ENCODE measurements around the gene DXO. TPM values are rescaled to one million over a fixed set of nuclear protein-coding genes. Genes with fewer than 3 reads are reported as not detected.

Gene DXO
- total and polyA plus RNA-seq, 2 of the 13 experiments (the other 11 are each of a cell fraction or from before 2014, with no cell fraction given), result 18.6 to 26.2 TPM

DNA sequence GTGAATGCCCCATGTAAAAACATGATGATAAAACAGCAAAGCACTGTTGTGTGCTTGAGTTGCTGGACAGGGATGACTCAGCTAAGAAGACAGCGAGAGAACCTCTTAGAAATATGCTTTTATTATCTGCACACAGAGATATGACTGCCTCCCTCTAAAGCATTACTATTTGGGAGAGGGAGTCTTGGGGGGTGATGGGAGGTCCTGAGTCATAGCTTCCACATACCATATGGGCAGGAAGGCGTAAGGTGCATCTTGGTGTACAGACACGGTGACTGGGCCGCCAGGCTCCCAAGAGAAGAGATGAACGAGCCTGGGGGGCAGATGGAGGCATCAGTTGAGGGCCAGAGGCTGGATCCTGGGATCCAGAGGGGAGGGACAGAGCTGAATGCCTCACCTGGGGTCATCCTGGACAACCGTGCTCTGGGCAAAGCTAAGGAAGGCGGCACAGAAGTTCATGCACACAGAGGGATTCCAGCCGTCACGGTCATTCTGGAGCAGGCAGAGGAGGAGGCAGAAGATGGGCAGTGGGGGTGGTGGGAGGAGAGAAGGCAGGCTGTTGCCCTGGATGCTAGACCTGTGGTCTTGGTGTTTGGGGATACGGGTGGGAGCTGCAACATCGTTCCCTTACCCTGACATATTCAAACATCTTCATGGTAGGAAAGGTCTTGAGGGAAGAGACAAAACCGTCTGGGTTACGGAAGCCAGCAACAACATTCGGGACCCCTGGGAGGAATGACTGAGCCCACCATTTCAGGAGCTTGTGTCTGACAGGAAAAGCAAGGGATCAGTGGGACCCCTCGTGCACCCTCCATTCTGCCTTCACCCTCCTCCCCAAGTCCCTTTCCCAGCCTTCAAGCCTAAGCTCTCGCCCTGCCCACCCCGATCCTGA lies 2.0 kb downstream of the DXO start:
- no peak for ATAC-seq
- H3K27me3 ChIP-seq (ENCODE audit: control insufficient read depth in 1 of 2, insufficient read depth in 2 of 2, low read length in 2 of 2), result no peaks in the 10 kb centered on the region; a peak in 1 of 5 replicates
- WGBS (ENCODE audit: low lambda C conversion rate), result 95% methylated on average over 17 of the region's 17 CpGs
- BruUV-seq (replicated peaks), result no TSS peak
- POLR2A ChIA-PET, result interaction anchor here (0.7 to 6.1 kb wide), 5 partner anchors 9 to 158 kb away, joined by 4 to 142 read pairs (median 31); partner anchors contain the start of genes ATF6B, CFB, NELFE and SKIC2
- H3K9me3 ChIP-seq (ENCODE audit: low read length), result no peaks in the 10 kb centered on the region
- intact Hi-C loops (cut with micrococcal nuclease; ENCODE audit: unreplicated experiment) (no loop called here), in situ Hi-C loops (cut with HindIII; ENCODE audit: extremely low pct_ligation_motif_present, low pct_unique_long_range_greater_than_20kb) (no loop called here)
- H4K20me1 ChIP-seq (ENCODE audit: insufficient read depth, low read length), result no peaks in the 10 kb centered on the region
- CTCF ChIA-PET (ENCODE audit: low intra/inter-chr PET ratio, low total read pairs), result no interaction called here
- peaks cover 32% of the 10 kb centered on the region for H3K4me1 ChIP-seq (ENCODE audit: insufficient read depth, low read length)
- H3K79me2 ChIP-seq (ENCODE audit: insufficient read depth, low read length), result peaks cover 21% of the 10 kb centered on the region
- H3K36me3 ChIP-seq (replicated peaks in 1 of 2; ENCODE audit: control insufficient read depth in 1 of 2, insufficient read depth in 2 of 2, low read length in 2 of 2), result peaks cover 35 to 55% of the 10 kb centered on the region in 2 experiments
- DNase-seq (ENCODE audit: low spot score), result no peak
- no peak overlapping the region for H3K4me3 ChIP-seq (replicated peaks in 1 of 3; ENCODE audit: insufficient read depth in 1 of 3, low read depth in 2 of 3, low read length in 3 of 3)
- H2AFZ ChIP-seq (ENCODE audit: low read length), result no peak overlapping the region
- H3K27ac ChIP-seq (ENCODE audit: extremely low read length, insufficient read depth, low read length), result peak overlapping the region; percentile 86
- 0 out of 2 replicates have a peak overlapping the region, but pooled peaks have one; percentile 6 for H3K9ac ChIP-seq (ENCODE audit: insufficient read depth, low read depth, low read length)
- 0 out of 2 replicates have a peak overlapping the region, but pooled peaks have one; percentile 99 for H3K4me2 ChIP-seq (ENCODE audit: low read depth, low read length)
- no peak for FAIRE-seq
- no peak for TF ChIP-seq ZNF749 (CRISPR knock-in tag; IDR thresholded peaks at IDR 0.05; ENCODE audit: borderline replicate concordance)
- TF ChIP-seq RBFOX2 (IDR thresholded peaks at IDR 0.05; ENCODE audit: low read depth, low read length), result peak; percentile 50; the same call in 1 of the 2 replicates
- TF ChIP-seq POLR2AphosphoS5 (IDR thresholded peaks at IDR 0.05; ENCODE audit: low read depth, low read length), result 0 out of 2 replicates have a peak, but pooled peaks have one; percentile 18

DNA sequence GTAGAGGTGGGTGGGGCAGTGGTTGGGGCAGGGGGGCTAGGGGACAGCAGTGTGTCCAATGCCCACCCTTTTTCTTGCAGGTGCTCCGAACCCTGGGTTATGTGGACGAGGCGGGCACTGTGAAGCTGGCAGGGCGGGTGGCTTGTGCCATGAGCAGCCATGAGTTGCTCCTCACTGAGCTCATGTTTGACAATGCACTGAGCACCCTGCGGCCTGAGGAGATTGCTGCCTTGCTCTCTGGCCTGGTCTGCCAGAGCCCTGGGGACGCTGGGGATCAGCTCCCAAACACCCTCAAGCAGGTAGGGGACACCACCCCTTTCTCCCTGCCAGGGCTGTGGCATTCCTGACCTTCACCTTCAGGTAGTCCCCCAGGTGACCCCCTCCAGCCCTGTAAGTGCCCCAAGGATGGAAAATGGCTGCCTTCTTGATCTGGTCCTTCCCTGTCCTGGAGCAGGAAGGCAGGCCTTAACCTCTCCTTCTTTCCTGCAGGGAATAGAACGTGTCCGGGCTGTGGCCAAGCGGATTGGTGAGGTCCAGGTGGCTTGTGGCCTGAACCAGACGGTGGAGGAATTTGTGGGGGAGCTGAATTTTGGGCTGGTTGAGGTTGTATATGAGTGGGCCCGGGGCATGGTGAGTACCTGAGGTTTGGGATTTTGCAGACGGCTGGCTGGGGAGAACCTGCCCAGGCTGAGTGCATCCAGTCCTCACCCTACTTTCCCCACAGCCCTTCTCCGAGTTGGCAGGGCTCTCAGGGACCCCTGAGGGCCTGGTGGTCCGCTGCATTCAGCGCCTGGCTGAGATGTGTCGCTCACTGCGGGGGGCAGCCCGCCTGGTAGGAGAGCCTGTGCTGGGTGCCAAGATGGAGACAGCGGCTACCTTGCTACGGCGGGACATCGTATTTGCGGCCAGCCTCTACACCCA lies 2.9 kb downstream of the DXO start:
- Histone ChIP-seq H3K4me1 (ENCODE audit: insufficient read depth, low read length) (peaks cover 31% of the 10 kb centered on the region), H3K79me2 (ENCODE audit: insufficient read depth, low read length) (peaks cover 21% of the 10 kb centered on the region), H3K4me3 (replicated peaks in 1 of 3; ENCODE audit: insufficient read depth in 1 of 3, low read depth in 2 of 3, low read length in 3 of 3) (no peak overlapping the region), H3K9me3 (ENCODE audit: low read length) (no peaks in the 10 kb centered on the region), H3K9ac (ENCODE audit: insufficient read depth, low read depth, low read length) (no peak overlapping the region), H3K36me3 (replicated peaks in 1 of 2; ENCODE audit: control insufficient read depth in 1 of 2, insufficient read depth in 2 of 2, low read length in 2 of 2) (peaks cover 38 to 59% of the 10 kb centered on the region in 2 experiments), H3K4me2 (ENCODE audit: low read depth, low read length) (no peak overlapping the region), H2AFZ (ENCODE audit: low read length) (no peak overlapping the region), H4K20me1 (ENCODE audit: insufficient read depth, low read length) (no peaks in the 10 kb centered on the region), H3K27me3 (ENCODE audit: control insufficient read depth in 1 of 2, insufficient read depth in 2 of 2, low read length in 2 of 2) (no peaks in the 10 kb centered on the region; a peak in 1 of 5 replicates), H3K27ac (ENCODE audit: extremely low read length, insufficient read depth, low read length) (no peak overlapping the region)
- TF ChIP-seq AGO2 (optimal IDR thresholded peaks at IDR 0.05; ENCODE audit: low read depth, low read length) (peak; percentile 5), TRIM24 (CRISPR knock-in tag; IDR thresholded peaks at IDR 0.05) (no peak), POLR2A (IDR thresholded peaks at IDR 0.05; ENCODE audit: insufficient read depth in 1 of 2, low read depth in 2 of 2, low read length in 2 of 2) (peak in 1 of 2 experiments; percentile 21; a peak in 2 of 4 replicates), RBFOX2 (IDR thresholded peaks at IDR 0.05; ENCODE audit: low read depth, low read length) (0 out of 2 replicates have a peak, but pooled peaks have one; percentile 18)
- TF ChIP-seq, protein P1, sequence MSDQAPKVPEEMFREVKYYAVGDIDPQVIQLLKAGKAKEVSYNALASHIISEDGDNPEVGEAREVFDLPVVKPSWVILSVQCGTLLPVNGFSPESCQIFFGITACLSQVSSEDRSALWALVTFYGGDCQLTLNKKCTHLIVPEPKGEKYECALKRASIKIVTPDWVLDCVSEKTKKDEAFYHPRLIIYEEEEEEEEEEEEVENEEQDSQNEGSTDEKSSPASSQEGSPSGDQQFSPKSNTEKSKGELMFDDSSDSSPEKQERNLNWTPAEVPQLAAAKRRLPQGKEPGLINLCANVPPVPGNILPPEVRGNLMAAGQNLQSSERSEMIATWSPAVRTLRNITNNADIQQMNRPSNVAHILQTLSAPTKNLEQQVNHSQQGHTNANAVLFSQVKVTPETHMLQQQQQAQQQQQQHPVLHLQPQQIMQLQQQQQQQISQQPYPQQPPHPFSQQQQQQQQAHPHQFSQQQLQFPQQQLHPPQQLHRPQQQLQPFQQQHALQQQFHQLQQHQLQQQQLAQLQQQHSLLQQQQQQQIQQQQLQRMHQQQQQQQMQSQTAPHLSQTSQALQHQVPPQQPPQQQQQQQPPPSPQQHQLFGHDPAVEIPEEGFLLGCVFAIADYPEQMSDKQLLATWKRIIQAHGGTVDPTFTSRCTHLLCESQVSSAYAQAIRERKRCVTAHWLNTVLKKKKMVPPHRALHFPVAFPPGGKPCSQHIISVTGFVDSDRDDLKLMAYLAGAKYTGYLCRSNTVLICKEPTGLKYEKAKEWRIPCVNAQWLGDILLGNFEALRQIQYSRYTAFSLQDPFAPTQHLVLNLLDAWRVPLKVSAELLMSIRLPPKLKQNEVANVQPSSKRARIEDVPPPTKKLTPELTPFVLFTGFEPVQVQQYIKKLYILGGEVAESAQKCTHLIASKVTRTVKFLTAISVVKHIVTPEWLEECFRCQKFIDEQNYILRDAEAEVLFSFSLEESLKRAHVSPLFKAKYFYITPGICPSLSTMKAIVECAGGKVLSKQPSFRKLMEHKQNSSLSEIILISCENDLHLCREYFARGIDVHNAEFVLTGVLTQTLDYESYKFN (CRISPR knock-in tag; conservative IDR thresholded peaks at IDR 0.05), result no peak
- TF ChIP-seq, protein P2, sequence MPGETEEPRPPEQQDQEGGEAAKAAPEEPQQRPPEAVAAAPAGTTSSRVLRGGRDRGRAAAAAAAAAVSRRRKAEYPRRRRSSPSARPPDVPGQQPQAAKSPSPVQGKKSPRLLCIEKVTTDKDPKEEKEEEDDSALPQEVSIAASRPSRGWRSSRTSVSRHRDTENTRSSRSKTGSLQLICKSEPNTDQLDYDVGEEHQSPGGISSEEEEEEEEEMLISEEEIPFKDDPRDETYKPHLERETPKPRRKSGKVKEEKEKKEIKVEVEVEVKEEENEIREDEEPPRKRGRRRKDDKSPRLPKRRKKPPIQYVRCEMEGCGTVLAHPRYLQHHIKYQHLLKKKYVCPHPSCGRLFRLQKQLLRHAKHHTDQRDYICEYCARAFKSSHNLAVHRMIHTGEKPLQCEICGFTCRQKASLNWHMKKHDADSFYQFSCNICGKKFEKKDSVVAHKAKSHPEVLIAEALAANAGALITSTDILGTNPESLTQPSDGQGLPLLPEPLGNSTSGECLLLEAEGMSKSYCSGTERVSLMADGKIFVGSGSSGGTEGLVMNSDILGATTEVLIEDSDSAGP (CRISPR knock-in tag; IDR thresholded peaks at IDR 0.05; ENCODE audit: borderline replicate concordance), result peak; percentile 23; the same call in 1 of the 2 replicates
- DNase-seq (ENCODE audit: low spot score) (no peak), ATAC-seq (no peak), FAIRE-seq (no peak)
- ChIA-PET CTCF (ENCODE audit: low intra/inter-chr PET ratio, low total read pairs) (no interaction called here), POLR2A (interaction anchor here (0.9 to 6.1 kb wide), 5 partner anchors 9 to 23 kb away, joined by 3 to 142 read pairs (median 31); partner anchors contain the start of genes CFB, NELFE and SKIC2)
- BruUV-seq (replicated peaks), result no TSS peak
- in situ Hi-C loops (cut with HindIII; ENCODE audit: extremely low pct_ligation_motif_present, low pct_unique_long_range_greater_than_20kb) (no loop called here), intact Hi-C loops (cut with micrococcal nuclease; ENCODE audit: unreplicated experiment) (no loop called here)
- 98% methylated on average over 22 of the region's 23 CpGs for WGBS (ENCODE audit: low lambda C conversion rate)

Data from HepG2 (cell line).